Stromal cell of bone marrow (primary cell): ENCODE measurements around the gene SMIM45.

Source experiments
- DNase-seq: peaks from one replicate; pipeline ENCODE4 v3.0.0-alpha.2; 2012; ENCODE audit warnings: low read depth

The SMIM45 gene

DNA sequence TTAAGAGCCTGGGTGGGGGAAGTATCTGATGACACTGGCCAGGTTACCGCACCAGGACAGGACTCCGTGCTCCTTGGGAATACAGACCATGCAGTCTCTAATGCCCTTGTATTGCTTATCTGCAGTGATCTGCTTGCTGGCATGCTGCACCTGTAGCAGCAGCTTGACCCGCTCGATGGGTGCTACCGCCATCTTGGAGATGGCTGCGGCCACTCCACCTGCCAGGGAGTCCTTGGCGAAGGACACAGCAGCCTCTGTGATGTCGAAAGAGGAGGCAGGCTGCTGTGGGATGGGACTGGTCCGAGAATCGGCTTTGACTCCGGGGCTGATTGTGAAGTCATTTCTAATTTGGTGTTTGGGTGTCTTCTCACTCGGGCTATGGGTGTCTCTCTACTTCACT, 49.8 kb downstream of the SMIM45 start:
- DNase-seq, result no peak

DNA sequence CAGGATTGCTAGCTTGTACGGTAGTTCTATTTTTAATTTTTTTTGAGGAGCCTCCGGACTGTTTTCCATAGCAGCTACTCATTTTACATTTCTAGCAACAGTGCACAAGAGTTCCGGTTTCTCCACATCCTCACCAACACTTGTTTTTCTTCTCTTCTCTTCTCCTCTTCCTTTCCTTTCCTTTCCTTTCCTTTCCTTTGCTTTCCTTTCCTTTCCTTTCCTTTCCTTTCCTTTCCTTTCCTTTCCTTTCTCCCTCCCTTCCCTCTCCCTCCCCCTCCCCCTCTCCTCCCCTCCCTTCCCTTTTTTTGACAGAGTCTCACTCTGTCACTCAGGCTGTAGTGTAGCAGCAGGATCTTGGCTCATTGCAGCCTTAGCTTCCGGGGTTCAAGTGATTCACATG, 56.0 kb downstream of the SMIM45 start:
- DNase-seq, result no peak
